ENCODE results near the gene PPFIA1.

Gene PPFIA1

DNA sequence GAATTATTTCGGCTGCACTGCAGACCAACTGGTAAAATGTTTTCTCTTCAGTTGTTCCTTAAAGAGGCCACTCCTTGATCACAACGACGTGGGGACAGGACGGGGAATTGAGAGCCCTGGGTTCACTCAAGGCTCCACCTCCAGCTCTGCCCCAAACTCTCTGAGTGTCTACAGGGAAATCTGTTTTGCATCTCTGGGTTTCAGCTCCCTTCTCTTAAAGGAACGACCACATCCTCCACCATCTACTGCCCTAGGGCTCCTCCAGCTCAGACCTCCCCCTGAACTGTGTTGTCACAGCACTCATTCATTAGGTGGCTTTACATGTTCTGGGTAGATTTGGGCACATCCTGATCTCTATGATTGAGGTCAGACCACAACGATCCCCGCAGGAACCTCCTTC, 5.1 kb upstream of the PPFIA1 start:
- H3K27me3 Mint-ChIP-seq = peaks cover 11 to 45% of the 10 kb centered on the region in 2 donors
- no peaks in the 10 kb centered on the region for H3K9me3 Mint-ChIP-seq
- peaks cover 9% of the 10 kb centered on the region for H3K36me3 Mint-ChIP-seq (ENCODE audit: insufficient read depth)
- H3K4me1 Mint-ChIP-seq (ENCODE audit: low read depth in 2 of 2) = peaks cover 3 to 7% of the 10 kb centered on the region in 2 donors
- no peak for DNase-seq
- no peak for ATAC-seq (replicated peaks)
- no peak overlapping the region for H3K4me3 Mint-ChIP-seq
- no peak overlapping the region for H3K27ac Mint-ChIP-seq

DNA sequence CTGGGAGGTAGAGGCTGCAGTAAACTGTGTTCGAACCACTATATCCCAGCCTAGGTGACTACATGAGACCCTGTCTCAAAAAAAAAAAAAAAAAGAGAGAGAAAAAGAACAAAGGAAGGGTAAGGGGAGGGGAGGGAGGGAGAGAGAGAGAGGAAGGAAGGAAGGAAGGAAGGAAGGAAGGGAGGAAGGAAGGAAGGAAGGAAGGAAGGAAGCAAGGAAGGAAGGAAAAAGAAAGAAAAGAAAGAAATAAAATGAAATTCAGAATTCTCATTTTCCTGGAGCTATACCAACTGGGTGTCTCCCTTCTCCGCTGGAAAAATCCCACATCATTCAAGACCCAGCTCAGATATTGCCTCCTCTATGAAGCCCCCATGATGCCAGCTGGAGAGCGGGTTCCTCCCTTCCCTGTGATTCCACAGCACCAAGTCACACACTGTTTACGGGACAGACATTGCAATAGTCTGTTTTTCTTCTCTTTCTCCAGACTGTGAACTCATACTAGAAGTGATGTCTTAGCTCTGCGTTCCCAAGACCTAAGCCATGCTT, 3.0 kb upstream of the PPFIA1 start:
- Mint-ChIP-seq H3K9me3 (no peaks in the 10 kb centered on the region), H3K4me3 (no peak overlapping the region), H3K27ac (no peak overlapping the region), H3K27me3 (peaks cover 11 to 45% of the 10 kb centered on the region in 2 donors), H3K4me1 (ENCODE audit: low read depth in 2 of 2) (peaks cover 10 to 16% of the 10 kb centered on the region in 2 donors), H3K36me3 (ENCODE audit: insufficient read depth) (peaks cover 14% of the 10 kb centered on the region)
- DNase-seq = no peak
- ATAC-seq (replicated peaks) = no peak

- DNase-seq (no peak), ATAC-seq (replicated peaks) (no peak)
- Mint-ChIP-seq H3K4me1 (ENCODE audit: low read depth in 2 of 2) (peaks cover 12 to 22% of the 10 kb centered on the region in 2 donors), H3K9me3 (no peaks in the 10 kb centered on the region), H3K36me3 (ENCODE audit: insufficient read depth) (peaks cover 17% of the 10 kb centered on the region), H3K27ac (no peak overlapping the region), H3K4me3 (no peak overlapping the region), H3K27me3 (peaks cover 11 to 40% of the 10 kb centered on the region in 2 donors)
Measured at GRCh38 chr11:70268526-70268925, 2.0 kb upstream of the PPFIA1 start.

- ATAC-seq (replicated peaks) = peak; percentile 67
- Mint-ChIP-seq H3K27me3 (peaks cover 0 to 19% of the 10 kb centered on the region in 2 donors), H3K4me3 (peak overlapping the region; percentile 93 to 96), H3K27ac (peak overlapping the region; percentile 87 to 94), H3K36me3 (ENCODE audit: insufficient read depth) (peaks cover 34% of the 10 kb centered on the region), H3K9me3 (no peaks in the 10 kb centered on the region), H3K4me1 (ENCODE audit: low read depth in 2 of 2) (peaks cover 24 to 34% of the 10 kb centered on the region in 2 donors)
- DNase-seq = peak; percentile 29 to 45 (median 44)
Measured at GRCh38 chr11:70270877-70271648, 573 bp downstream of the PPFIA1 start.

DNA sequence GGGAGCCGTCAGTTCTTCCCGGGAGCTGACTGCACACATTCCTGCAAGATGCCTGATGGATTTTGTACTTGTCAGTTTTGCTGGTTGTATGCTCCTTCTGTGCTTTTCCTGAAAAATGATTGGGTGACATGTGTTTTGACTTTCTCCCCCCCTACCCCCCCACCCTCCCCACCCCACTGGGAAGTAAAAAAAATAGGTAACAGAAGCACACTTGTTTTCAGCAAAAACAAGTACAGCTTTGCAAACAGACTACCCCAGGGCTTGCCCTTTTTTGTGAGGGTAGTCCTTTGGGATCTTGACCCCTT, 1.1 kb downstream of the PPFIA1 start:
- H3K36me3 Mint-ChIP-seq (ENCODE audit: insufficient read depth) = peaks cover 35% of the 10 kb centered on the region
- peak overlapping the region; percentile 87 to 94 for H3K27ac Mint-ChIP-seq
- peaks cover 25 to 38% of the 10 kb centered on the region in 2 donors for H3K4me1 Mint-ChIP-seq (ENCODE audit: low read depth in 2 of 2)
- peak overlapping the region; percentile 93 to 96 for H3K4me3 Mint-ChIP-seq
- no peaks in the 10 kb centered on the region for H3K9me3 Mint-ChIP-seq
- H3K27me3 Mint-ChIP-seq = peaks cover 0 to 19% of the 10 kb centered on the region in 2 donors
- DNase-seq = no peak
- ATAC-seq (replicated peaks) = no peak

DNA sequence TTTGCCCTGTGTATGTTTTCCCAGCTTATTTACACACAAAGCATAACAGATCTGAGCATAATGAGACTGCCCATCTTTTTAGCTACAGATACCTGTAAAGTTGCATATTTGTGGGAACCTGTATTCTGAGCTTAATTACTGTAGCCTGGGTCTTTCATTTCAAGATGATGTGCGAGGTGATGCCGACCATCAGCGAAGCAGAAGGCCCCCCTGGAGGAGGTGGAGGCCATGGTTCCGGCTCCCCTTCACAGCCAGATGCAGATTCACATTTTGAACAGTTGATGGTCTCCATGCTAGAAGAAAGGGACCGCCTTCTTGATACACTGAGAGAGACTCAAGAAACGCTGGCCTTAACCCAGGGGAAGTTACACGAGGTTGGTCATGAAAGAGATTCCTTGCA, 1.5 kb downstream of the PPFIA1 start:
- H3K4me1 Mint-ChIP-seq (ENCODE audit: low read depth in 2 of 2) = peaks cover 25 to 38% of the 10 kb centered on the region in 2 donors
- DNase-seq (no peak), ATAC-seq (replicated peaks) (no peak)
- peaks cover 0 to 19% of the 10 kb centered on the region in 2 donors for H3K27me3 Mint-ChIP-seq
- H3K9me3 Mint-ChIP-seq = no peaks in the 10 kb centered on the region
- no peak overlapping the region for H3K27ac Mint-ChIP-seq
- peaks cover 37% of the 10 kb centered on the region for H3K36me3 Mint-ChIP-seq (ENCODE audit: insufficient read depth)
- H3K4me3 Mint-ChIP-seq = peak overlapping the region; percentile 74 to 93

GRCh38 chr11:70278994-70279393, 8.5 kb downstream of the PPFIA1 start:
- ATAC-seq (replicated peaks) = no peak
- Mint-ChIP-seq H3K27me3 (no peaks in the 10 kb centered on the region), H3K4me1 (ENCODE audit: low read depth in 2 of 2) (peaks cover 27 to 52% of the 10 kb centered on the region in 2 donors), H3K36me3 (ENCODE audit: insufficient read depth) (peaks cover 66% of the 10 kb centered on the region), H3K4me3 (no peak overlapping the region), H3K27ac (no peak overlapping the region), H3K9me3 (no peaks in the 10 kb centered on the region)
- DNase-seq = no peak

DNA sequence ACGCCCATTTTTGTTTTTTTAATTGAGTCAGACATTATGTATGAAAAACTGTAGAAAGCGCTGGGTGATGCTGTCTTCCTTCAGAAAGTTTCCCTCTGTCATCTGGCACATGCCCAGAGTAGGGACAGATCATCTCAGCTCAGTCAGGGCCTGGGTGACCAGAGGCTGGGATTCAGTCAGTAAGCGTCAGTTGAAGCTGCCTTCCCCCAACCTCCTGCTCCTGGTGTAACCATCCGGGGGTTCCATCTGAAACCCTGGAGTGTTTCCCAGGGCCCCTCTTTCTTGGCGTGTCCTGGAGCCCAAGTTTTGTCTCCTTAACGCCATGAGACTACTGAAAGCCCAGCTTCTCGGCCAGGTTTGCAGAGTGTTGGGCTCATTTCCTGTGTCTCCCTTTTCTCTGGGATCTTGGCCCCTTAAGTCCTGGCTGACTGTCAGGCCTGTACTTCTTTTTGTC, 10.7 kb downstream of the PPFIA1 start:
- no peak overlapping the region for H3K27ac Mint-ChIP-seq
- H3K36me3 Mint-ChIP-seq (ENCODE audit: insufficient read depth) = peaks cover 63% of the 10 kb centered on the region
- no peaks in the 10 kb centered on the region for H3K27me3 Mint-ChIP-seq
- DNase-seq = no peak
- no peak for ATAC-seq (replicated peaks)
- peak overlapping the region in 1 of 2 donors; percentile 21 for H3K4me3 Mint-ChIP-seq
- H3K4me1 Mint-ChIP-seq (ENCODE audit: low read depth in 2 of 2) = peaks cover 18 to 42% of the 10 kb centered on the region in 2 donors
- no peaks in the 10 kb centered on the region for H3K9me3 Mint-ChIP-seq

DNA sequence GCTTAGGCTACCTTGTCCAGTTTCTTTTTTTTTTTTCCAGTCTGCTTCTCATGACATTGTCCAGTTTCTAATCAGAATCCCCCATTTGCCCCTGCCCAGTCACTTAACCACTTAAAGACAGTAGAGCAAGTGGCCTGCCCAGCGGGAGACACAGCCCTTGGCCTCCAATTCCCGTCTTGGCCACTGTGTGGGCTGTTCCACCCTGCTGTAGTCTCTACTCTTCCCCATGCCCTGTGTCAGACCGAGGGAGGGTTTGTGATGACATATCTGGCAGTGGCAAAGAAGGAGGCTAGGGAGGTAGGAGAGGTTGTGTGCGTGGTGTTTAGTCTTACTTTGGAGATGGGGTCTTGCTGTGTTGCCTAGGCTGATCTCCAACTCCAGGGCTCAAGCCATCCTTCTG, 11.5 kb downstream of the PPFIA1 start:
- no peak overlapping the region for H3K27ac Mint-ChIP-seq
- no peak overlapping the region for H3K4me3 Mint-ChIP-seq
- peaks cover 18 to 45% of the 10 kb centered on the region in 2 donors for H3K4me1 Mint-ChIP-seq (ENCODE audit: low read depth in 2 of 2)
- DNase-seq (no peak), ATAC-seq (replicated peaks) (no peak)
- H3K36me3 Mint-ChIP-seq (ENCODE audit: insufficient read depth) = peaks cover 69% of the 10 kb centered on the region
- H3K27me3 Mint-ChIP-seq = no peaks in the 10 kb centered on the region
- H3K9me3 Mint-ChIP-seq = no peaks in the 10 kb centered on the region

DNA sequence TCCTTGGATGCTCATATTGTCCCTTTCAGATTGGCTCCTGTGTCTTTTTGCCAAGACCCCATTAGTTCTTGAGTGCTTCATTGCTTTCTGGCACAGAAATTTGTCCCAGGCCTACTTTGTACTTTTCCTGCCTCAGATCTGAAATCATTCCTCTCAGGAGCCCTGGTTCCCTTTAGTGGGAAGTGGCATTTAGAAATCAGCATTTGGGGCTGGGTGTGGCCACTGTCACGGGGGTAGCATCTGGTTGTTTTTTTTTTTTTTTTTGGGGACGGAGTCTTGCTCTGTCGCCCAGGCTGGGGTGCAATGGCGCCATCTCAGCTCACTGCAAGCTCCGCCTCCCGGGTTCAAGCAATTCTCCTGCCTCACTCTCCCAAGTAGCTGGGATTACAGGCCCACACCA, 18.2 kb downstream of the PPFIA1 start:
- DNase-seq (no peak), ATAC-seq (replicated peaks) (no peak)
- no peaks in the 10 kb centered on the region for H3K9me3 Mint-ChIP-seq
- peaks cover 45% of the 10 kb centered on the region for H3K36me3 Mint-ChIP-seq (ENCODE audit: insufficient read depth)
- H3K4me3 Mint-ChIP-seq = no peak overlapping the region
- H3K27ac Mint-ChIP-seq = no peak overlapping the region
- no peaks in the 10 kb centered on the region for H3K27me3 Mint-ChIP-seq
- peaks cover 12 to 18% of the 10 kb centered on the region in 2 donors for H3K4me1 Mint-ChIP-seq (ENCODE audit: low read depth in 2 of 2)

GRCh38 chr11:70289582-70289981, 19.1 kb downstream of the PPFIA1 start:
- DNase-seq (no peak), ATAC-seq (replicated peaks) (no peak)
- Mint-ChIP-seq H3K27ac (no peak overlapping the region), H3K36me3 (ENCODE audit: insufficient read depth) (peaks cover 45% of the 10 kb centered on the region), H3K27me3 (no peaks in the 10 kb centered on the region), H3K4me3 (no peak overlapping the region), H3K4me1 (ENCODE audit: low read depth in 2 of 2) (peaks cover 16 to 21% of the 10 kb centered on the region in 2 donors), H3K9me3 (no peaks in the 10 kb centered on the region)

DNA sequence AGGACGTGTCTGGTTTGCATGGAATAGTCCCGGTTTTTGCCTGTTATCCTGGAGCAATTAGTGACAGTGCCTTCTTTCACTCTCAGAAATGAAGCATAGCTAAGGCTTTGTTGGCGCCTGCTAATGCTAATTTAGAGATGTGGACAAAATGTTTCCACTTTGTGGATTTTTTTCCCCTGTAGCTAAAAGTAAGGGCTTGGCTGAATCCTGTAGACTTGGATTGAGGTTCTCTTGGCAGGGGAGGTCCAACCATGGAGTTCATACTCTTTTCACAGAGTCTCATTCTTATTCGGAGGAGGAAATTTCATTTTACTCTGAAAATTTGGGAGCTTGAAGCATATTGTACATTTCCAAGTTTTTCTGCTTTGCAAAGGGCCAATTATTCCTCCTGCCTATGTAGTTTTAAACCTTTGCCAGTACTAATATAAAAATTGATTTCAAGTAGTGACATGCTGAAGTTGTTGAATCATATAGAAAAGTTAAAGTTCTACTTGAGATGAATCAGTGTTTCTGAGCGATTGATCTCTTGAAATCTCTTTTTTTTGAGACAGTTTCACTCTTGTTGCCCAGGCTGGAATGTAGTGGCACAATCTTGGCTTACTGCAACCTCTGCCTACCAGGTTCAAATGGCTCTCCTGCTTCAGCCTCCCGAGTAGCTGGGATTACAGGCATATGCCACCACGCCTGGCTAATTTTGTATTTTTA, 20.0 kb downstream of the PPFIA1 start:
- Mint-ChIP-seq H3K4me3 (no peak overlapping the region), H3K27ac (no peak overlapping the region), H3K27me3 (no peaks in the 10 kb centered on the region), H3K36me3 (ENCODE audit: insufficient read depth) (peaks cover 40% of the 10 kb centered on the region), H3K9me3 (no peaks in the 10 kb centered on the region), H3K4me1 (ENCODE audit: low read depth in 2 of 2) (peaks cover 14 to 20% of the 10 kb centered on the region in 2 donors)
- ATAC-seq (replicated peaks) (no peak), DNase-seq (no peak)

- ATAC-seq (replicated peaks) = no peak
- Mint-ChIP-seq H3K4me3 (no peak overlapping the region), H3K4me1 (ENCODE audit: low read depth in 2 of 2) (peaks cover 14 to 18% of the 10 kb centered on the region in 2 donors), H3K27ac (no peak overlapping the region), H3K27me3 (no peaks in the 10 kb centered on the region), H3K36me3 (ENCODE audit: insufficient read depth) (peaks cover 32% of the 10 kb centered on the region), H3K9me3 (no peaks in the 10 kb centered on the region)
- no peak for DNase-seq
Measured at GRCh38 chr11:70292166-70292565, 21.7 kb downstream of the PPFIA1 start.

DNA sequence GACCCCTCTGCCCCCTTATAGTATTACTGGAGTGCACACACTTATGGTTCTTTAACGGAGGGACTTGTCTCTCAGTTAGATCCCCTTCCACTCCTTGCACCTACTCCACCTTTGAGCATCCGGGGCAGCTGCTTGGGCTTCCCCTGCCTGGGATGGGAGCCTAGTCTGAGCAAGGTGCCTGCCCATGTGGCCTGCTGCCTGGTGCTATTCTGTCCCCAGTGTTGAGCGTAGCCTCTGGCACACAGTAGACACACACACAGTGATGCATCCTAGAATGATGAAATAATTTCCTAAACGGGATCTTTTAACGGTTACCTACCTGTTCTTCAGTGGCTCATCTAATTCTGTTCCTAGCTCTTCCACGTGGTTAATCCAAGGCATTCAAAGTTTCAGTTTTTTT, 22.4 kb downstream of the PPFIA1 start:
- Mint-ChIP-seq H3K9me3 (no peaks in the 10 kb centered on the region), H3K4me1 (ENCODE audit: low read depth in 2 of 2) (peaks cover 14 to 20% of the 10 kb centered on the region in 2 donors), H3K36me3 (ENCODE audit: insufficient read depth) (peaks cover 31% of the 10 kb centered on the region), H3K4me3 (no peak overlapping the region), H3K27ac (peak overlapping the region in 1 of 2 donors; percentile 47), H3K27me3 (no peaks in the 10 kb centered on the region)
- no peak for DNase-seq
- ATAC-seq (replicated peaks) = no peak
